Loucy (cell line): ENCODE data around the gene PLCL2.

Experiments used
- CTCF ChIP-seq: fragments of 200-600 bp; sonication (generic); conservative IDR thresholded peaks from 2 replicates; pipeline ENCODE4 v1.5.1; 2014; ENCODE audit warnings: mild to moderate bottlenecking, antibody characterized with exemption, low read length
- EZH2phosphoT487 ChIP-seq: fragments of 200-600 bp; IDR thresholded peaks from 2 replicates; pipeline ENCODE4 v1.6.1; 2018; ENCODE audit warnings: antibody characterized with exemption, mild to moderate bottlenecking, moderate library complexity, borderline replicate concordance

- no peak for TF ChIP-seq CTCF
- TF ChIP-seq EZH2phosphoT487 = no peak
These were observed 130.0 kb downstream of the PLCL2 start for GRCh38 chr3:17014709-17015108.
